Stimulated activated memory B cell treated with anti-CD40 and anti-IgM and Interleukin-4, amounts not matched to agents 10 μg/mL and 1 μg/mL and 100 μg/mL, for 72 hours (primary cell): ENCODE measurements around the gene HBEGF.

ENCODE experiments used
- ATAC-seq: fragments of 150-1000 bp; cut with Tn5 transposase; 2 replicates; pipeline ENCODE4 v1.10.0; 2021
- H3K27ac Mint-ChIP-seq: one replicate; pipeline ENCODE4 v1.8.0; 2022; ENCODE audit warnings: mild to moderate bottlenecking, mixed read lengths
- H3K27me3 Mint-ChIP-seq: one replicate; pipeline ENCODE4 v1.8.0; 2022; ENCODE audit warnings: mixed read lengths
- H3K36me3 Mint-ChIP-seq: one replicate; pipeline ENCODE4 v1.8.0; 2022; ENCODE audit warnings: mixed read lengths
- H3K4me1 Mint-ChIP-seq: one replicate; pipeline ENCODE4 v1.8.0; 2022; ENCODE audit warnings: mixed read lengths
- H3K4me3 Mint-ChIP-seq: one replicate; pipeline ENCODE4 v1.8.0; 2022; ENCODE audit warnings: mild to moderate bottlenecking, moderate library complexity, mixed read lengths
- H3K9me3 Mint-ChIP-seq: one replicate; pipeline ENCODE4 v1.8.0; 2022; ENCODE audit warnings: mixed read lengths

HBEGF gene

DNA sequence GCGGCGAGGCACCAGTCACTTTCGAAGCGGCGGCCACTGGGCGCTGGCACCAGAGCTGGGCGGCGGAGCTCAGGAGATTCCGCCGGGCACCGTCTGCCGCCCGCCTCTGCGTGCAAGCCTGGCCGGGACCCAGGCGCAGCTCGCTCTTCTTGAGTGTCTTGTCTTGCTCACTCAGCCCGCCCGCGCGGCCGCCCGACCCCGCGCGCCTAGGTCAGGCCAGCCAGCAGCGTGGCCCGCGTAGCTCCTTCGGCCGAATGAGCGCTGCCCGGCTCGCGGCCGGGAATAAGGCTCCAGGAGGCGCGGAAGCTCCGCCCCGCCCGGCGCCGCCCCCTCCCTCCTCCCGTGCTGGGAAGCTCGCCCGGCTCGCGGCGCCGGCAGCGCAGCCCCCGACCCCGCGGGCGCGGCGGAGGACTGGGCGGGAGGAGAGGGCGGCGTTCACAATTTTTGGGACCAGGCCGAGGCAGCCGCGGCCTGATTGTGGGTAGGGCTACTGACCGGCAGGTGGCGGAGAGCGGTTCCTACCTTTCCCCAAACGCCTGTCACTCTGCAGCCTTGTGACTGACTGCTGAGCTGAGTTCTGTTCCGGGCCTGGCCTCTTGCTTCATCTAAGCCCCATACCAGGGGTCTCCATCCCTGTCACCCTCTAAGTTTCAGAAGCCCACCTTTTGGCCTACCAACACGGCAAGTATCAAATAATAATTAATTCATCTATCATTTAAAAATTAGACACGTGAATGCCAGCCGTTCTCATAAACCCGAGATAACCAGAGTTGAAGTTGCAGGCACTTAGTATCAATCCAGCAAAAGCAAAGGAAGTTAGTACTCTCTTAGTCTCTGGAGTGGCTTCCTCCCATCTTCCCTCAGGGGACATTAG, at the start of gene HBEGF:
Gene HBEGF, minus strand, starts transcription at position 256 of the 874 bp plus-strand sequence. CDS start 275 bp downstream, outside the sequence.
- H3K27me3 Mint-ChIP-seq = no peaks in the 10 kb centered on the region
- ATAC-seq = peak; percentile 80
- no peaks in the 10 kb centered on the region for H3K36me3 Mint-ChIP-seq
- H3K27ac Mint-ChIP-seq = peak within 1 kb of the TSS; percentile 75
- H3K4me3 Mint-ChIP-seq = peak within 1 kb of the TSS; percentile 77
- H3K9me3 Mint-ChIP-seq = no peaks in the 10 kb centered on the region
- H3K4me1 Mint-ChIP-seq = peaks cover 73% of the 10 kb centered on the region

- H3K36me3 Mint-ChIP-seq = peaks cover 7% of the 10 kb centered on the region
- no peaks in the 10 kb centered on the region for H3K9me3 Mint-ChIP-seq
- no peak overlapping the region for H3K4me3 Mint-ChIP-seq
- H3K27me3 Mint-ChIP-seq = no peaks in the 10 kb centered on the region
- no peaks in the 10 kb centered on the region for H3K4me1 Mint-ChIP-seq
- no peak for ATAC-seq
- no peak overlapping the region for H3K27ac Mint-ChIP-seq
These were observed 47.3 kb upstream of the HBEGF start for GRCh38 chr5:140393738-140394137.

DNA sequence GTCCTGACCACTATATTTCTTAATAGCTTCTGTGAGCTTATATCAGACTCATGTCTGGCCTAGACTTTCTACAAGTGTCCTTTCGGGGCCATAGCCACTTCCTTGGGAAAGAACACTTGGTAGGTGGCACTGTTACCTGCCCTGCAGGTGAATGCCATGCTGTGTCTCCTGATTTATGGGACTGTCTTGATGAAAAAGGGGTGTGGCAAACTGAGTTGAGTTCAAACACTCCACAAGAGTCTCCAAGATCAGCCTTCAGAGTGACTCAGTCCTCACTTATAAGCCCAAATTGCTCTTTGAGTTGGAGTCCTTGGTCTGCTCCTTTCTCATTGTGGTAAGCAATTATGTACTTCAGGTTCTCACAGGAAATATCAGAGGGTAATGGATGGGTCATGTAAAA, 45.3 kb upstream of the HBEGF start:
- no peak overlapping the region for H3K4me3 Mint-ChIP-seq
- H3K27ac Mint-ChIP-seq = no peak overlapping the region
- no peaks in the 10 kb centered on the region for H3K9me3 Mint-ChIP-seq
- H3K4me1 Mint-ChIP-seq = no peaks in the 10 kb centered on the region
- H3K27me3 Mint-ChIP-seq = no peaks in the 10 kb centered on the region
- peaks cover 7% of the 10 kb centered on the region for H3K36me3 Mint-ChIP-seq
- no peak for ATAC-seq

- no peaks in the 10 kb centered on the region for H3K4me1 Mint-ChIP-seq
- no peak overlapping the region for H3K4me3 Mint-ChIP-seq
- no peaks in the 10 kb centered on the region for H3K9me3 Mint-ChIP-seq
- H3K27ac Mint-ChIP-seq = no peak overlapping the region
- H3K36me3 Mint-ChIP-seq = peaks cover 7% of the 10 kb centered on the region
- no peaks in the 10 kb centered on the region for H3K27me3 Mint-ChIP-seq
- no peak for ATAC-seq
These were observed 44.9 kb upstream of the HBEGF start for GRCh38 chr5:140391312-140391711.

- no peaks in the 10 kb centered on the region for H3K4me1 Mint-ChIP-seq
- no peak overlapping the region for H3K4me3 Mint-ChIP-seq
- H3K27me3 Mint-ChIP-seq = no peaks in the 10 kb centered on the region
- H3K9me3 Mint-ChIP-seq = no peaks in the 10 kb centered on the region
- ATAC-seq = no peak
- H3K27ac Mint-ChIP-seq = no peak overlapping the region
- H3K36me3 Mint-ChIP-seq = peaks cover 7% of the 10 kb centered on the region
These were observed 41.6 kb upstream of the HBEGF start for GRCh38 chr5:140388052-140388451.

- Mint-ChIP-seq H3K4me1 (no peaks in the 10 kb centered on the region), H3K36me3 (no peaks in the 10 kb centered on the region), H3K4me3 (no peak overlapping the region), H3K27ac (no peak overlapping the region), H3K9me3 (peaks cover 2% of the 10 kb centered on the region), H3K27me3 (no peaks in the 10 kb centered on the region)
- no peak for ATAC-seq
These were observed 36.9 kb upstream of the HBEGF start for GRCh38 chr5:140383300-140383699.

GRCh38 chr5:140382866-140383265, 36.5 kb upstream of the HBEGF start:
- H3K4me3 Mint-ChIP-seq = no peak overlapping the region
- H3K36me3 Mint-ChIP-seq = no peaks in the 10 kb centered on the region
- no peaks in the 10 kb centered on the region for H3K4me1 Mint-ChIP-seq
- ATAC-seq = no peak
- peaks cover 2% of the 10 kb centered on the region for H3K9me3 Mint-ChIP-seq
- no peaks in the 10 kb centered on the region for H3K27me3 Mint-ChIP-seq
- no peak overlapping the region for H3K27ac Mint-ChIP-seq

GRCh38 chr5:140381972-140382371, 35.6 kb upstream of the HBEGF start:
- Mint-ChIP-seq H3K9me3 (peaks cover 2% of the 10 kb centered on the region), H3K36me3 (no peaks in the 10 kb centered on the region), H3K27me3 (no peaks in the 10 kb centered on the region), H3K4me1 (no peaks in the 10 kb centered on the region), H3K27ac (no peak overlapping the region), H3K4me3 (no peak overlapping the region)
- ATAC-seq = no peak

- ATAC-seq = no peak
- H3K36me3 Mint-ChIP-seq = no peaks in the 10 kb centered on the region
These were observed 34.9 kb upstream of the HBEGF start for GRCh38 chr5:140381351-140381750.

GRCh38 chr5:140372971-140373487, 26.6 kb upstream of the HBEGF start:
- no peaks in the 10 kb centered on the region for H3K27me3 Mint-ChIP-seq
- no peaks in the 10 kb centered on the region for H3K9me3 Mint-ChIP-seq
- ATAC-seq = peak; percentile 53
- no peaks in the 10 kb centered on the region for H3K36me3 Mint-ChIP-seq
- H3K27ac Mint-ChIP-seq = no peak overlapping the region
- peaks cover 8% of the 10 kb centered on the region for H3K4me1 Mint-ChIP-seq
- no peak overlapping the region for H3K4me3 Mint-ChIP-seq

More at GRCh38 chr5:140381351-140381750, 34.9 kb upstream of the HBEGF start:
- H3K27me3 Mint-ChIP-seq = no peaks in the 10 kb centered on the region
- H3K9me3 Mint-ChIP-seq = peaks cover 2% of the 10 kb centered on the region
- no peaks in the 10 kb centered on the region for H3K4me1 Mint-ChIP-seq
- no peak overlapping the region for H3K27ac Mint-ChIP-seq
- H3K4me3 Mint-ChIP-seq = no peak overlapping the region

DNA sequence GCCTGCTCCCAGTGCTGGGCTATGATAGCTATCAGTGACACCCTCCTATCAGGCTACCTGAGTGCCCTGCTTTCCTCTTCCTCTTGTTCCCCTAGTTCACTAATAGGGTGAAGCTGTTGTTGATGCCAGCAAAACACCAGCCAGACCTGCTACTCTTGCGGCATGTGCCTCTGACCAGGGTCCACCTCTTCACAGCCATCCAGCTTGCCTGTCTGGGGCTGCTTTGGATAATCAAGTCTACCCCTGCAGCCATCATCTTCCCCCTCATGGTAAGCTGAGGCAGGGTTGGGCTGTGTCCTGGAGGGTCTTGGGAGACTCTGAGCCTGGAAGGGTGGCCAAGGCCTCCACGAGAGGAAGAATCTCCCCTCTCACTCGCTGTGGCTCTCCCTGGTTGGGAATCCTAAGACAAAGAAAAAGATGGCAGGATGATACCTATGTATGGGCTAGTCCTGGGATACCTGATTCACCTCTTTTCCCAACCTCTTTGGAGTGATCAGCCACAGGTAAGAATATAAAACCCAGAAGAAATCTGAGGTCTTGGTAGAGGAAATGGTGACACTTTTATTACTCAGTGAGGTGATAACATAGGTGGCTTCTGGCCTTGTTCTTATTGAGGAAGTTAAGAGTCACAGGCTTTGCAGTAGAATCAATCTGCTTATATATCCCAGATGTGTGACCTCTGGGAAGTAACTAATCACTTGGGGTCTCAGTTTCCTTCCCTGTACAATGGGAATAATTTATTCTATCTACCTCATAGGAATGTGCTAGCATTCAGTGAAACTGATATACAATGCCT, 25.2 kb upstream of the HBEGF start:
- Mint-ChIP-seq H3K4me3 (no peak overlapping the region), H3K36me3 (no peaks in the 10 kb centered on the region), H3K27ac (no peak overlapping the region), H3K9me3 (no peaks in the 10 kb centered on the region), H3K27me3 (no peaks in the 10 kb centered on the region), H3K4me1 (peaks cover 8% of the 10 kb centered on the region)
- ATAC-seq = no peak

GRCh38 chr5:140367256-140368013, 21.0 kb upstream of the HBEGF start:
- no peaks in the 10 kb centered on the region for H3K27me3 Mint-ChIP-seq
- no peak for ATAC-seq
- H3K4me3 Mint-ChIP-seq = no peak overlapping the region
- no peaks in the 10 kb centered on the region for H3K36me3 Mint-ChIP-seq
- peaks cover 7% of the 10 kb centered on the region for H3K4me1 Mint-ChIP-seq
- no peaks in the 10 kb centered on the region for H3K9me3 Mint-ChIP-seq
- no peak overlapping the region for H3K27ac Mint-ChIP-seq

GRCh38 chr5:140366589-140367255, 20.3 kb upstream of the HBEGF start:
- Mint-ChIP-seq H3K4me1 (peaks cover 7% of the 10 kb centered on the region), H3K27me3 (no peaks in the 10 kb centered on the region), H3K27ac (no peak overlapping the region), H3K4me3 (no peak overlapping the region), H3K9me3 (no peaks in the 10 kb centered on the region), H3K36me3 (no peaks in the 10 kb centered on the region)
- no peak for ATAC-seq

- H3K27me3 Mint-ChIP-seq = no peaks in the 10 kb centered on the region
- no peak for ATAC-seq
- no peaks in the 10 kb centered on the region for H3K9me3 Mint-ChIP-seq
- no peak overlapping the region for H3K4me3 Mint-ChIP-seq
- H3K4me1 Mint-ChIP-seq = peaks cover 7% of the 10 kb centered on the region
- H3K27ac Mint-ChIP-seq = no peak overlapping the region
- no peaks in the 10 kb centered on the region for H3K36me3 Mint-ChIP-seq
These were observed 19.5 kb upstream of the HBEGF start for GRCh38 chr5:140365941-140366340.
